ENCODE measurements around the gene CYB561D1.

Gene CYB561D1

GRCh38 chr1:109488201-109488600 lies 5.7 kb upstream of the CYB561D1 start:
- no peak for TF ChIP-seq ZFX (IDR thresholded peaks at IDR 0.05)
- TF ChIP-seq, protein P1, sequence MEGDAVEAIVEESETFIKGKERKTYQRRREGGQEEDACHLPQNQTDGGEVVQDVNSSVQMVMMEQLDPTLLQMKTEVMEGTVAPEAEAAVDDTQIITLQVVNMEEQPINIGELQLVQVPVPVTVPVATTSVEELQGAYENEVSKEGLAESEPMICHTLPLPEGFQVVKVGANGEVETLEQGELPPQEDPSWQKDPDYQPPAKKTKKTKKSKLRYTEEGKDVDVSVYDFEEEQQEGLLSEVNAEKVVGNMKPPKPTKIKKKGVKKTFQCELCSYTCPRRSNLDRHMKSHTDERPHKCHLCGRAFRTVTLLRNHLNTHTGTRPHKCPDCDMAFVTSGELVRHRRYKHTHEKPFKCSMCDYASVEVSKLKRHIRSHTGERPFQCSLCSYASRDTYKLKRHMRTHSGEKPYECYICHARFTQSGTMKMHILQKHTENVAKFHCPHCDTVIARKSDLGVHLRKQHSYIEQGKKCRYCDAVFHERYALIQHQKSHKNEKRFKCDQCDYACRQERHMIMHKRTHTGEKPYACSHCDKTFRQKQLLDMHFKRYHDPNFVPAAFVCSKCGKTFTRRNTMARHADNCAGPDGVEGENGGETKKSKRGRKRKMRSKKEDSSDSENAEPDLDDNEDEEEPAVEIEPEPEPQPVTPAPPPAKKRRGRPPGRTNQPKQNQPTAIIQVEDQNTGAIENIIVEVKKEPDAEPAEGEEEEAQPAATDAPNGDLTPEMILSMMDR (conservative IDR thresholded peaks at IDR 0.05), result no peak; the same call in 1 of the 2 replicates
- no peak overlapping the region for H3K27ac ChIP-seq

DNA sequence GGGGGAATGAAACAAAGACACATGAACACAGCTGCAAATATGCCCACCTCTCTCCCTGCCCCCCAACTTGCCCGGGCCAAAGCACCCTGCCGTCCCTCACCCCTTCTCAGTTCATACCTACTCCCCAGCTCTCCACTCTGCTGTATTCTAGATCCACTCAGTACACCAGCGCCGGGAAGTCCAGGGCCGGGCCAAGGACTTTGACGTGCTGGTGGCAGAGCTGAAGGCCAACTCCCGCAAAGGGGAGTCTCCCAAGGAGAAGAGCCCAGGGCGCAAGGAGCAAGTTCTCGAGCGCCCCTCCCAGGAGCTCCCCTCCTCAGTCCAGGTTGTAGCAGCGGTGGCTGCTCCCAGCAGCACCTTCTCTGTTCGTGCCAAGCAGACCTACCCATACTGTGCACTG lies 5.2 kb upstream of the CYB561D1 start:
- no peak for TF ChIP-seq ZFX (IDR thresholded peaks at IDR 0.05)
- TF ChIP-seq, protein P1 (conservative IDR thresholded peaks at IDR 0.05), result no peak
- H3K27ac ChIP-seq, result no peak overlapping the region

GRCh38 chr1:109490029-109490933 lies 3.6 kb upstream of the CYB561D1 start:
- H3K27ac ChIP-seq, result no peak overlapping the region
- TF ChIP-seq, protein P1 (conservative IDR thresholded peaks at IDR 0.05), result peak; percentile 83
- TF ChIP-seq ZFX (IDR thresholded peaks at IDR 0.05), result no peak

DNA sequence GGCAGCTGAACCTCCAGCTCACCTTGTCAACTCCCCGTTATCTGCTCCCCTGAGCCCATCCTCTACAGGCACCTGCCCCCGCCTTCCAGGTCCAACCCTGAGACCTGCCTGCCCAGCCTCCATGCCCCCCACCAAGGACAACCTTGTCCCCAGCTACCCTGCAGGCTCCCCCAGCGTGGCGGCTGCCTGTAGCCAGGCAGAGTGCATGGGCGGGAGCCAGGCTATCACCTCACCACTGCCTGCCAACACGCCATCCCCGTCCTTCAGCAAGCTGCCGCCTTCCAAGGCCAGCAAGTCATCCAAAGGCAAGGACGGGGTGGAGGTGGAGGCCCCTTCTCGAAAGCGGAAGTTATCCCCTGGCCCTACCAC lies 3.0 kb upstream of the CYB561D1 start:
- no peak for TF ChIP-seq ZFX (IDR thresholded peaks at IDR 0.05)
- TF ChIP-seq, protein P1 (conservative IDR thresholded peaks at IDR 0.05), result peak; percentile 53
- no peak overlapping the region for H3K27ac ChIP-seq

GRCh38 chr1:109491372-109491771 lies 2.5 kb upstream of the CYB561D1 start:
- TF ChIP-seq, protein P1 (conservative IDR thresholded peaks at IDR 0.05), result no peak
- TF ChIP-seq ZFX (IDR thresholded peaks at IDR 0.05), result no peak
- no peak overlapping the region for H3K27ac ChIP-seq

DNA sequence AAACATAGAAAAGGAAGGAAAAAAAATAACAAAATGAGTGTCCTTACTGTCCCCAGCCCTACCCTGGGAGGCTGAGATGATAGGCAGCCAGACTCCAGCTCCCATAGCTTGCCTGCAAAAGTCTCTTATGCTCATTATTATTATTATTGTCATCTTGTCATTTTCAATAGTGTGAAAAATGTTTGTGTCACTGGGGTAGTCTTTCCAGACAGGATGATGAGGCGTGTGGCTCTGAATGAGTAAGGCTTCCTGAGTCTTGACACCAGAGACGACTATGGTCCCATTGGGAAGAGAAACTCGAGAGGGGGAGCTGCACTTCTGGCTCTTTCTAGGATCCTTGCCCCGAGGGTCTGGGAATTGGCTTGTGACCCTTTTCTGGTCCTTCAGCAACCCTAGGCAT lies 1.1 kb upstream of the CYB561D1 start:
- no peak overlapping the region for H3K27ac ChIP-seq
- TF ChIP-seq, protein P1 (conservative IDR thresholded peaks at IDR 0.05), result no peak
- TF ChIP-seq ZFX (IDR thresholded peaks at IDR 0.05), result no peak

DNA sequence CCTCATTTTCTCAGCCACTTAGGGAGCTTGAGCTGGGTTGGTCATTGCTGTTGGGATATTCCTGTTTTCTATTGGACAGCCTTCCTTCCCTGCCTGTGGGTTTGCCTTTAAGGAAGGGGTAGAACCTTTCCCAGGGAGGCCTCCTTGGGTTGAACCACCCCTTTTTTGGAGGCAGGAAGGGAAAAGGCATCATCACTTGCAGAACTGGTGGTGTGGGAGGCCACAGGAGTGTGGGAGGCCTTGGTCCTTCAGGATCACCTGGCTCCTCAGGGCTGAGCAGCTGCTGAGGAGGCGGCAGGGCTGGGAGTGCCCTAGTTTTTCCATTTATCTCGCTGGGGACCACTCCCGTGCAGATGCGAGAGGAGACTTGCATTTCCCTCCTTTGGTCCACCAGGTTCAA lies 667 bp upstream of the CYB561D1 start:
- H3K27ac ChIP-seq, result peak overlapping the region; percentile 66
- TF ChIP-seq ZFX (IDR thresholded peaks at IDR 0.05), result no peak
- TF ChIP-seq, protein P1 (conservative IDR thresholded peaks at IDR 0.05), result no peak
